ENCODE data around the gene LRRC4C.

GRCh38 chr11:40537734-40538133 is 921.7 kb downstream of the LRRC4C start:
- TF ChIP-seq, protein P1, sequence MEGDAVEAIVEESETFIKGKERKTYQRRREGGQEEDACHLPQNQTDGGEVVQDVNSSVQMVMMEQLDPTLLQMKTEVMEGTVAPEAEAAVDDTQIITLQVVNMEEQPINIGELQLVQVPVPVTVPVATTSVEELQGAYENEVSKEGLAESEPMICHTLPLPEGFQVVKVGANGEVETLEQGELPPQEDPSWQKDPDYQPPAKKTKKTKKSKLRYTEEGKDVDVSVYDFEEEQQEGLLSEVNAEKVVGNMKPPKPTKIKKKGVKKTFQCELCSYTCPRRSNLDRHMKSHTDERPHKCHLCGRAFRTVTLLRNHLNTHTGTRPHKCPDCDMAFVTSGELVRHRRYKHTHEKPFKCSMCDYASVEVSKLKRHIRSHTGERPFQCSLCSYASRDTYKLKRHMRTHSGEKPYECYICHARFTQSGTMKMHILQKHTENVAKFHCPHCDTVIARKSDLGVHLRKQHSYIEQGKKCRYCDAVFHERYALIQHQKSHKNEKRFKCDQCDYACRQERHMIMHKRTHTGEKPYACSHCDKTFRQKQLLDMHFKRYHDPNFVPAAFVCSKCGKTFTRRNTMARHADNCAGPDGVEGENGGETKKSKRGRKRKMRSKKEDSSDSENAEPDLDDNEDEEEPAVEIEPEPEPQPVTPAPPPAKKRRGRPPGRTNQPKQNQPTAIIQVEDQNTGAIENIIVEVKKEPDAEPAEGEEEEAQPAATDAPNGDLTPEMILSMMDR (IDR thresholded peaks at IDR 0.05): no peak
- no peak for TF ChIP-seq POLR2A (IDR thresholded peaks at IDR 0.05)
